GM19468 (cell line): ENCODE results near the gene AGBL3.

Experiments used
- ATAC-seq: cut with Tn5 transposase; IDR thresholded peaks from one replicate; pipeline ENCODE4 v1.9.1; 2021; ENCODE audit warnings: mild to moderate bottlenecking, moderate library complexity, moderate number of reproducible peaks; ENCODE audit not compliant: unreplicated experiment; ENCODE audit errors: extremely low read depth

Gene AGBL3

DNA sequence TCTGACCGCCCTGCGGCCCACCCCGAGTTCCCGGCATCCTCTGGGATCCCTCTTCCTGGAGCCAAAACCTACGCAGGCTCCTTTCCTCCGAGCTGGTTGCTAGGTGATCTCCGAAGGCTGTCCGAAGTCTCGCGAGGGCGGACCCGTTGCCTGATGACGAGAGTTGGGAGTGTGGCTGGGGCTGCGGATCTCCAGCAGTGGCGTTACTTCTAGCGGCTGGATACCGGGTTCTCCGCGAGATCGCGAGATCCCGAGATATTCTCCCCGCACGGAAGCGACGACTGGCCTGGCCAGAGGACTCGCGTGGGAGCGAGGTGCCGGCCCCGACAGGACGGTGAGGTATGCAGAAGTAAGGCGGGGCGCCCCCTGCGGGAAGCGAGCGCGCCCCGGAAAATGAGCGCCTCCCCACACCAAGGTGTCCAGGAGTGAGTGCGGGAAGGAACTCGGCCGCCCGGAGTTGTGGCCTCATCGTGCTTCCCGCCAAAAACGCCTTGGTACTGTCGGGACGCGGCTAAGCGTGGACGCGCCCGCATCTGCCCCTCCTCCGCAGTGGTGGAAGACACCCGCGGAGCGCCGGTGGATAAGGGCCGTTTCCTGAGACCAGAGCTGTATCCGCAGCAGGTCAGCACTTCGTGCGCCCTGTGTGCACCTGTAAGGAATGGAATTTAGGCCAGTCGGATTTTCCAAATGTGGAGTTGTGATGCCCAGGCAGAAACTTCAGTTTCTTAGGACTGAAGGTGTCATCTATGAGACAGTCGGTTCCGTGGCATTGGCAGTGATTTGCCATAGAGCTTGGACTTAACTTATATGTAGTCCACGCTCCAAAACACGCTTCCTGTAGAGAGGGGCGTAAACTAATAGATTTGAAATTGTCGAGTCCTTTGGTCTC is at the start of gene AGBL3:
TSS of gene AGBL3 (plus strand) at position 146 of the 889 bp plus-strand sequence. CDS start 1,426 bp downstream, outside the sequence.
- ATAC-seq = peak; percentile 72

DNA sequence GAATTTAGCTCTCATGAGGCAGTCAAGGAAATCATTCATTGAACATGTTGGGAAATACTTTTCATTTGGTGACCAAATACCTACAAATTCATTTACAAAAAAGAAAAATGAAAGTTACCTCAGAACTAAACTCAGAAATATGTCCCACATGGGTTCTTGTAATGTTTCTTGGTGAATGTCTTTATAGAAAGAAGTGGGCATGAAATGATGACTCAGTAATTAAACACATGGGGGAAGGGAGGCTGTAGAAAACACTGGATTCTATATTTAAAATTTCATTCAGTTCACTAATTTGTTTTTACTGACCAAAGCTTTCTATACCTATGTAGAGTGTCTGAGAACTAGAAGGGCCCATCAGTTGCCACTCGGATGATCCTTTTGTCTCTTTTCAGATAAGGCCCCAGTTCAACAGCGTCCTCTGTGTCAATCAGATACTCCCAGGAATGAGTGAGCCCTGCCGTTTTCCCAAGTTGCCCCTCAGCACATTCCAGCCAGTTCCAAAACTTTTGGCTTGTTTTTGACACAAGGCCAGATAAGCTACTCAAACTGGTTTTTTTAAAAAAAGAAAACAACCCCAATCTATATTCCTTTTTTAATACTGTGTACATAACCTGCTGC is 49.3 kb upstream of the AGBL3 start:
- ATAC-seq = no peak

DNA sequence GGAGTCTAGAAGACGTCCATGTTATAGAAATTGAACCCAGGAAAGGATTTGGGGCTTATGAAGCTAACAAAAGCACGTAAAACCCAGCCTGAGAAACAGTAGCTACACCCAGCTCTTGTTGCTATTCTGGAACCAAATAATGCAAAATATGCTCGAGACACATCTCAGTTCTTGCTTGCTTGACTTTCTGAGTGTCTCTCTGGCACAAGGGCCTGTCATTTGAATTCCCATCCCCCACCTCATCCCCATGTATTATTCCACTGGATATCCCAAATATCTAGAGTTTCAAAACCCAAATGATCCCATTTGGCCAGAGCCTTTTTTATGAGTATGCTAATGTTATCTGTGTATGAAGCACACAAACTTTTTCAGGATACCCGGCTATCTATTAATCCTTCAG is 48.2 kb upstream of the AGBL3 start:
- ATAC-seq = no peak

DNA sequence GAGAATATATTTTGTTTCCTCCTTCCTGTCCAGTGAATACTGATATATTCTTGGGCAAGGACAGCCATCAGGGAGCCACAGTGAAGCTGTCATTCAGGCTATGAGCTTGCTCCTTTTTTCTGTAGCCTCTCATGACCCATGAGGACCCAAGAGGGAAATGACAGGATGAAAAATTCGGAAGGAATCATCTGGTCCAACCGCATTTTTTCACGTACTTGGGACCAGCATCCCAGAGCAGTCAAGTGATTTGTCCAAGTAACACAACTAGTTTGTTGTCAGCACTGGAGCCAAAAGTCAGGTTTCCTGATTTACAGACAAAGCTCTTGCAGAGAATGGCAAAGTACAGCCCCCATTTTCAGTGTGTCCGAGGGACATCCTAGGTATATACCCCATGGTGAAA is 47.2 kb upstream of the AGBL3 start:
- ATAC-seq = no peak

DNA sequence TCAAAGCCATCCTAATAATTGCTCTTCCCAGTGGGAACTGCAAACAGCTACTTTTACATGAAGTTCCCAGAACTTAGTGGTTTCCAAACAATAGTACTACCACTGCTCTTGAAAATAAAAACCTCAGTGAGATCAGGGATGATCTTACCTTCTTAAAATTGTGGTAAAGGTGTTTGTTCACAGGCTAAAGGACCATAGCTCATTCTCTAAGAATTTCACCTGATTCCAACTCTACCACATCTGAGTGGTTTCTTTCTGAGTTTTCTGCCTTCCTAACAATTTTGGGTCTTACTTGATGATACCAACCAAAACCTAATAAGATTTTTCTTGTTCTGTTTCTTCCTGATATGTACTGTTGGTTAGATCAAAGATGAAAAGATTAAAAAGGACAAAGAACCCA is 45.6 kb upstream of the AGBL3 start:
- no peak for ATAC-seq

DNA sequence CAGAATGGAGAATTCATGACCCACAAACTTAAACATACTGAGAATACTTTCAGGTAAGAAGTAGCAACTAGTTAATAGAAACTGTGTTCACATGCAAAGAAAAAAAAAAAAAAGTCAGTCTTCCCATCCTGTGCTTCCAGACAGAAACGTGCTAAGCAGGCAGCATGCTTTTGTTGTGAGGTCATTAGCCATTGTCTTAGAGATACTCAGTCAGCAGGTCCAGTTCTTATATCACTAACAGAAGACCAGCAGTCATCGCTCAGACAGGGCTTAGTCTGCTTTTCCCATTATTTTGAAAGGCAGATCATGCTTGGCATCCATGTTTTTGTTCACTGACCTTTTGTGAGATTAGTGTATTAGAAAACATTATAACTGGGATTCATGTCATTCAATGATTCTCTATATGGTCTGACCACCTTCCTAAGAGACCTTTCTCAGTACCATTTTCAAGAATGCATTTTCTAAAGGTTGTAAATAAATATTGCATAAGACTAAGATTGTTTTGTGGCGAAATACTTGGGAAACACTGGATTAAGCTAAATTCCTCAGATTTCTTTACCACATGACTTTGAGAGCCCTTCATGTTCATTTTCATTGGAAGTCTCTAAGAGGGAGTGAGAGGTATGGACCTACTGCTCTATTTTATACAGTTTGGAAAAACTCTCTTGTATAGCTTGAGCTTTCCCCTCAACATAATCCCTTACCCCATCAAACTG is 45.0 kb upstream of the AGBL3 start:
- ATAC-seq = no peak

DNA sequence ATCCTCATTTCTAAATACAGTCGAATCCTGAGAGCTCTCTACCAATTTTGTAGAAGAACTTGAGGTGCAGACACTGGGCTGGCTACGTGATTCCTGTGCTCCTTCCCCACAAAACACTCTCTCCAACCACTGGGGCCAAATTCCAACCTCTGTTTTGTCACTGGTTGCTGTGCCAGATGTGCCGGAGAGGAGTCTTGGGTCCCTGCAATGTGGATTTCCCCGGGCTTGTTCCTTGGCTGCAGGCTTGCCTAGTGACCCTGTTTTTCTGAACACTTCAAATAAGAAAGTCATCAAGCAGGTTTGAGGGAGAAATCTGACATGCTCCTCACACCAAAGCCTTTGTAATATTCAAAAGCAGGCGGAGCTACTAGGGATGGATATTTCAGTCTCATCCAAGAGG is 44.4 kb upstream of the AGBL3 start:
- ATAC-seq = no peak

DNA sequence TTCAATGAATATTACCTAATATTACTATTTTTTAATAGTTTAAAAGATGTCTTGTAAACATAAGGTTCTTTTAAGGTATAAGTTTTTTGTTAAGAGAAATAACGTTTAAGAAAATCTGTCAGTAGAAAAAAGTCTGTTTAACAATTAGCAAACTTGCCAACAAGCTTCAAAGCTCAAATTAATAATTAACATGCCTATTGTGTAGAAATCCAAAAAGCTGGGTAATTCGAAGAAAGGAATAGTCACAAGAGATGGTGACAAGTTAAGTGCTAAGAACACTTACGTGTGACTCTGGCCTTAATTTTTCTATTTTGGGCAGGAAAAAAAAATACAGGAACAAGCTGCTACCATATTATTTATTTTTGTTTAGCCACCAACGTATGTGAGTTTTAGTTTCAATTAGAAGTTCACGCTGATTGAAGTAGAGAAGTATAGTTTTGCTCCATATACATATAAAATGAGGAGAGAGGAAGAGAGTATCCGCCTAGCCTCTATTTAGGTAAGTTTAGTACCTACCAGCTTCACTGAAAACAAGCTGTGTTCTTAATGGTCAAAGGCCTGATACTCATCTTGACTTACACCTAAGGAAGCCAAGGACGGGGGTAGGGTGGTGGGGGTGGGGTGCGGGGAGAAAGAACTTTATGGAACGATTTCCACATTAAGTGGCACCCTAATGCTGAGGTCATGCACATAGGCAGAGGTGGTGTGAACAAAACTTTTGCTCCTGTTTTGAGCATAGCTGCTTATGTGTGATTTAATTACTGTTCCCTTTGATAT is 43.4 kb upstream of the AGBL3 start:
- ATAC-seq = no peak

DNA sequence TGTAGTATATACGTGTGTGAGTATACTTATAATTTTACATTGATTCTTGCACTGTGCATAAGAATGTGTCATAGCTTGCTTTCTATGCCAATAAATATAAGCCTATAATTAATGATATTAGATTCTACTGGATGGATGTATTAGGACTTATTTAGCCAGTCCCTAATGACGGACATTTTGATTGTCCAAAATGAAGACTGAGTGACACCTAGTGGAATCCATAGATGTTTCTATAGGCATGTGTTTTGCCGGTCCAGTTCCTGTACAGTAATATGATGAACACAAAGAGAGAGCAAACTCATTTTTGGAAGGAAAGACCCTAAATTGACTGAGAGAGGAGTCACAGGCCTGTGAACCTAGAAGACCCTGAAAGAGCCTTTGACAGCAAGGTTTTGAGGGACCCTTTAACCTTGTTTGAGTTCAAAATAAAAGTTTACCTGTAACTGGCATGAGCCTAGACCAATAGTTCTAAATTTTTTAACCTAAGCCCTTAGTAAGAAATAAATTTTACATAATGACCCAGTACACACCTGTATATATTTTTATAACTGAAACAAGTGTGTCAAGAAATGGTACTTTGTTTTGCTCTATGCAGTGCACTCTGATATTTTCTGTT is 42.4 kb upstream of the AGBL3 start:
- peak; percentile 50 for ATAC-seq

DNA sequence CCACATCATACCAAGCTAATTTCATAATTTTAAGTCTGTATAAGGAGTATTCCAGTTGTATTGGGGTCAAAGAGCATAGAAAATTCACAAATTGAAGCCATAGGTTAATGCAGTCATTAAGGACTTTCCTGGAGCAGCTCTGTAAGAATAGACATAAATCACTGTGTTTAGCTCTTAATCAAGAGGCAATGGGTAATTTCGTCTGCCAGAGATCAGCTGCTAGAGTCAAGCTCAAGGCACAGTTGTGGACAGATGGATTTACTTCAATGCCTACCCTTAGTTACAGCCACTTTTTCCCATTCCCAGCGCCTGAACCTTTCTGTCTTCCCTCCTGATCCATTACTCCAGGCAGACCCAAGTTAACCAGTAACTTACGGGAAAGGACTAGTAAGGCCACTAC is 40.6 kb upstream of the AGBL3 start:
- ATAC-seq = no peak

DNA sequence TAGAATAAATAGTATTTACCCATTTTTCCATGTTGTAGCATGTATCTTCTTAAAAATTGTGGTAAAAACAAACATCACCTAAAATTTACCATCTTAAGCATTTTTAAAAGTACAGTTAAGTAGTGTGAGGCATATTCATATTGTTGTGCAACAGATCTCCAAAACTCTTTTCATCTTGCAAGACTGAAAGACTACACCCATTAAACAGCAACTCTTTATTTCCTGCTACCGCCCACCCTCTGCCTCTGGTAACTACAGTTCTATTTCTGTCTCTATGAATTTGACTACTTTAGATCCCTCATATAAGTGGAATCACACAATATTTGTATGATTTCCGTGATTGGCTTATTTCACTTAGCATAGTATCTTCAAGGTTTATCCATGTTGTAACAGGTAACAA is 40.0 kb upstream of the AGBL3 start:
- no peak for ATAC-seq

DNA sequence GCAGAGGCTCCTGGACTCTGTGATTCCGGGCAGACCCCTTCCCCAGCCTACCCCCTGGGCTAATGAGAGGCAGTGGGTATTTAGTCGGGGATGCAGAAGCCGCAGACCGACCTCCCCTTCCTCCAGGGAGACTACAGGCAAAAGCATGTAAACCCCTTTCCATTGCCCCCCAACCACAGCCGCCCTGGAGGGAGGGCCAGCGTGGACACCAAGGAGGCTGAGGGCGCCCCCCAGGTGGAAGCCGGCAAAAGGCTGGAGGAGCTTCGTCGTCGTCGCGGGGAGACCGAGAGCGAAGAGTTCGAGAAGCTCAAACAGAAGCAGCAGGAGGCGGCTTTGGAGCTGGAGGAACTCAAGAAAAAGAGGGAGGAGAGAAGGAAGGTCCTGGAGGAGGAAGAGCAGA is 39.0 kb upstream of the AGBL3 start:
- no peak for ATAC-seq

DNA sequence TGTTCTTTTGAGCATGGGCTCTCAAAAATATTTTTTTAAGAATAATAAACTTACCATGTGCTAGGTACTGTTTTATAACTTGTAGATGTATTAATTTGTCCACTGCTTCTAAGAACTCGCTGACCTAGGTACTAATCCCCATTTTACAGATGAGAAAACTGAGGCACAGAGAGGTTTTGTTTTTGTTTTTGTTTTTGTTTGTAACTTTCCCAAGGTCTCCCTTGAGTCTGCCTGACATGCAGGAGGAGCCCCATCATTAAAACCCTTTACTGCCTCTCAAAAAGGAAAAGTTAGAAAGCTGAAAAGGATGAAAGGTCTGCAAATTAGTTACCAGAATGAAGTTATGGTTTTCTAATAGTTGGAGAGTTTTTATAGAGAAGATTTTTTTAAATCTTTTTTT is 38.5 kb upstream of the AGBL3 start:
- no peak for ATAC-seq

DNA sequence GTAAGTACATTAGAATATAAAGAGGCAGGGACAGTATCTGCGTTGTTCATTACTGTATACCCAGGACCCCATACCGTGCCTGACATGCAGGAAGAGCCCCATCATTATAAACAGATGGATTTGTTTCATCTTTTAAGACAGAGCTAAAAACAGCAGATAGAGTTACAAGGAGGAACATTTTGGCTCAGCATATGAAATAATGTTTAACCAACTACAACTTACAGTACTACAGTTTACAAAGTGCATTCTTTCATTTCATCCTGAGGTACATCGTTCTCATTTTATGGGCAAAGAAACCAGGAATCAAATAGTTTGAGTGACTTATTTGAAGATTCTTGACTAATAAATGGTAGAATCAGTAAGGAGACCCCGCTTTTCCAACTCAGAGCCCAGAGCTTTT is 38.1 kb upstream of the AGBL3 start:
- ATAC-seq = no peak

DNA sequence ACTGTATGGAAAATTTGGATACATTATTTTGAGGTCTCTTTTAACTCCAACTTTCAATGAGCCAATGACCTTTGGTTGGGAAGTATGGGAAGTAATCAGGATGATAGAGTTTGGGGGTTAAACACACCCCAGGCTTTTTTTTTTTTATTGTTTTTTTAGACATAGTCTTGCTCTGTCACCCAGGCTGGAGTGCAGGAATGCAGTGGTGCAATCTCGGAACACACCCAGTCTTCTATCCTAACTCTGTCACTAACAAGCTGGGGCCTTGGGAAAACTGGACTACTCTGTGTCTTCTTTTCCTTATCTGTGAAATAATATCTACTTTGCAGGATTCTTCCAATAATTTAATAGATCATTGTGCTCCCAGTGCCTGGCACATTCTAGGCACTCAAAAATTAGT is 37.6 kb upstream of the AGBL3 start:
- ATAC-seq = no peak

DNA sequence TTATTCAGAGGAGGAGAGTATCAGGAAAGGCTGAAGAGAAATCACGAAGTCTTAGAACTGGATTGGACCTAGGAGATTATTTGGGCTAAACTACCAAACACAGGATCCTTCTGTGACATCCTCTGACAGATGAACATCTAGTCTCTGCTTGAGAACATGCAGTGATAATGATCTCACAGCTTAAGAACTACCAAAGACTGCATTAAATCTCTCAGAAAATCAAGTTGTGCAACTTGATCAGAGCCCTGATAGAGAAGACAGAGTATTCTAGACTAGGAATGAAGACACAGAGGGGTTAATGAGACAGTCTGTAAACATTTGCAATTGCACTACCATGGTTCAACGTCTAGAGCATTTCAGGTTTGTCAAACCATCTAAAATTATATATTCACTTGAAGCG is 37.1 kb upstream of the AGBL3 start:
- no peak for ATAC-seq

DNA sequence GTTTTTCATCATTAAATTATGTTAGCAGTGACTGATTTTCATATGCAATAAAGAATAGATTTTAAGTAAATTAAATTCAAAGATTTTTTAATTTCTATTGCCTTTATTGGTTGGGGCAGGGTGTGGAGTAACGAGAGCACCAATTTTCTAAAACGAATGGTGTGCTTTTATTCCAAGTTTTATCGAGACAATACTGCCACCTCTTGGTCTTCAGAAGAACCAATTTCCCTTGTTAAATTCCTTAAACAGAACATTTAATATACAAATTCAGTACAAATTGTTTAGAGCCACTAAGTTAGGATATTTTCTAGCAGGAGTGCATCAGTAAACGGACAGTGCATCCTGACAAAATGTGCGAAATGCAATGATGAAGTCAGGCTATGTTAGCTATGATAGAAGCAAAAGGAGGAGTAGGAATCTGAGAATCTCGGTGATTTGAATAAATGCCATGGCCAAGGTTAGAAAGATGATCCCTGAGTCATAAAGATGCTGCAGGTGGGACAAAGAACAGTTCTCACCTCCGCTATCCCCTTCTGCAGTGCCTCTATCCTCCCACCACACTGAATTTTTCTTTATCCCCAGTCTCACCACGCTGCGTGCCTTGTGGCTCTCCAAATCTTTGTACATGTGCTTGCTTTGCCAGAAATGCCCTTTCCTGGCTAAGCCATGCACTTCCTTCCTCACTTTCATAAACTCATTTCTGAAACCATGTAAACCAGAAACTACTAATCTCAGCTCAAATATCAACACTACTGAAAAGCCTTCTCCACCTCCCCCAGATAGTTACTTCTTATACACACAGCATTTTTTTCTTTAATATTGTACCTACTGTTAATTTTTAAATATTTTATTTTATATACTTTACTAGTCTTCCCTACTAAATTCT is 31.9 kb upstream of the AGBL3 start:
- ATAC-seq = no peak

DNA sequence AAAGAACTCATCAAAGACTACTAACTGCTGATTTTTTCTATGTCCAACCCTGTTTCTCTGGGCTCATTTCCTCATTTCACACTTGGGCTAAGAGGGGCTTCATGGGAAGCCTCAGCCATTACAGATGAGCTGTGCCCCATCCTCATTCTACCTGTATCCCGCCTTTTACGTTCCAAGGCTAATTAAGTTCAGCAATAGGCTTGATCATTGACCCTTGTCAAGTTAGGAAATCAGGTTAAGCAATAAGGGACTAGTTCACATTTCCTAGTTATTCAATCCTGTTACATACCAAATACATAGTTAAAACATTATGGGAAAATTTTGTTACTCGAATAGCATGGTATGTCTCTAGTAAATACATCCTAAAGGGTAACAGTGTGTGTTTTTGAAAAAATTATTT is 29.3 kb upstream of the AGBL3 start:
- no peak for ATAC-seq

DNA sequence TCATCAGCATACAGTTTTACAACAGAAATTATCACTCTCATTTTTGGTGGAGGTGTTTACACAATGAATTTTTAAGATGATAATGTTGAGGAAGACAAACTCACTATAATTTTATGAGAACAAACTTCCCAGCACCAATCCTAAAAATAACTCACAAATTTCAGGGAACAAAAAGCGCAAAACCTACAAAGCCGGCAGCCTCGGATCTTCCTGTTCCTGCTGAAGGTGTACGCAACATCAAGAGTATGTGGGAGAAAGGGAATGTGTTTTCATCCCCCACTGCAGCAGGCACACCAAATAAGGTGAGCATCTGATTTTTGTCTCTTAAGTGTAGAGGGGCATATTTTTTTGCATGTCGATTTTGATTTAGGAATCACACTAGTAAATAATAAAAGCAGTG is 26.5 kb upstream of the AGBL3 start:
- ATAC-seq = no peak
